Panc1 (cell line): Measurements from ENCODE around the gene PLCH1.

Experiments used
- CTCF ChIP-seq: fragments of 450-650 bp; IDR thresholded peaks from 2 replicates; pipeline ENCODE4 v1.5.1; 2017; ENCODE audit warnings: mild to moderate bottlenecking
- POLR2AphosphoS5 ChIP-seq: IDR thresholded peaks from 2 replicates; pipeline ENCODE4 v1.6.1; 2012; ENCODE audit warnings: mild to moderate bottlenecking, low read depth, low read length, moderate library complexity
- REST ChIP-seq, 2 experiments: IDR thresholded peaks; 2 replicates each; pipeline ENCODE4 v1.6.1; 2011 to 2012; ENCODE audit warnings: low read depth in 2 of 2, control low read depth in 1 of 2, low read length in 1 of 2, mild to moderate bottlenecking in 1 of 2, moderate library complexity in 1 of 2; ENCODE audit not compliant: insufficient read depth in 1 of 2

GRCh38 chr3:155780291-155780690 is 35.4 kb upstream of the PLCH1 start:
- TF ChIP-seq POLR2AphosphoS5 (no peak), CTCF (no peak), REST (IDR thresholded peaks at IDR 0.05; ENCODE audit: insufficient read depth in 1 of 2, low read depth in 2 of 2, low read length in 1 of 2) (no peak)
